GM18907 (cell line): ENCODE results near the gene SYNE3.
A peak's percentile ranks its signal among the peaks of the same experiment; 100 is the strongest.

Source experiments
- ATAC-seq: cut with Tn5 transposase; IDR thresholded peaks from one replicate; pipeline ENCODE4 v1.9.1; 2021; ENCODE audit warnings: mild to moderate bottlenecking, moderate library complexity; ENCODE audit not compliant: unreplicated experiment

The SYNE3 gene

GRCh38 chr14:95507174-95507573 lies 9.3 kb downstream of the SYNE3 start:
- ATAC-seq = no peak

GRCh38 chr14:95505030-95505589 lies 11.3 kb downstream of the SYNE3 start:
- ATAC-seq = no peak

DNA sequence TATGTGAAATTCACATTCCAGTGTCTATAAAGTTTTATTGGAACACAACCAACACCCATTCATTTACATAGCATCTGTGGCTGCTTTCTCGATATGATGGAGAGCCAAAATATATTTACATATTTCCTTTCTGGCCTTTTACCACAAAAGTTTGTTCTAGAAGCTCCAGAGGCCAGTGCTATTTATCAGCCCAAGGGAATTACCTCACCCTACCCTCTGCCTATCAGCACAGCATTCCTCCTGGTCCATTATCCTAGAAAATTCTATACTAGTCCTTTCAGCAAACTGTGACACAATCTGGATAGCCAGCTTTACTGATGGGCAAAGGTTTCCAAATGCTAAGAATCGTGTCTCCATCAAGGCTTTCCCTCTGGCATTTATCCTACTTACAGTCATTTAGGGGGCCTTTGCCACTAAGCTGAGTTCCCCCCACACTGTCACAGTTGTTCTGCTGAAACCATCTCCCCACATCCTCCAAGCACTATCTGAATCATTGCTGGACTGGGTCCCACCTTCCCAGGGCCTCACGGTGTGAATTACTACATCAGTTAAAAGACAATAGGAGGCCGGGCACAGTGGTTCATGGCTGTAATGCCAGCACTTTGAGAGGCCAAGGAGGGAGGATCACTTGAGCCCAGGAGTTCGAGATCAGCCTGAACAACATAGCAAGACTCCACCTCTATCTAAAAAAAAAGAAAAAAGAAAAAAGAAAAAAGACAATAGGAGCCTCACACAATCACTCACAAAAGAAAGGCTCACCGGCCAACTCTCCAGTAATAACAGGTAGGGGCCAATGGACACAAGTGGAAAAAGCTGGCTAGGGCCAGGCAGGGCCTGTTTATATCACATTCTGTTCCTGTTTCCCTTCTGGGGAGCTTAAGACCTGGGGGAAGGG lies 12.1 kb downstream of the SYNE3 start:
- ATAC-seq = peak; percentile 28

DNA sequence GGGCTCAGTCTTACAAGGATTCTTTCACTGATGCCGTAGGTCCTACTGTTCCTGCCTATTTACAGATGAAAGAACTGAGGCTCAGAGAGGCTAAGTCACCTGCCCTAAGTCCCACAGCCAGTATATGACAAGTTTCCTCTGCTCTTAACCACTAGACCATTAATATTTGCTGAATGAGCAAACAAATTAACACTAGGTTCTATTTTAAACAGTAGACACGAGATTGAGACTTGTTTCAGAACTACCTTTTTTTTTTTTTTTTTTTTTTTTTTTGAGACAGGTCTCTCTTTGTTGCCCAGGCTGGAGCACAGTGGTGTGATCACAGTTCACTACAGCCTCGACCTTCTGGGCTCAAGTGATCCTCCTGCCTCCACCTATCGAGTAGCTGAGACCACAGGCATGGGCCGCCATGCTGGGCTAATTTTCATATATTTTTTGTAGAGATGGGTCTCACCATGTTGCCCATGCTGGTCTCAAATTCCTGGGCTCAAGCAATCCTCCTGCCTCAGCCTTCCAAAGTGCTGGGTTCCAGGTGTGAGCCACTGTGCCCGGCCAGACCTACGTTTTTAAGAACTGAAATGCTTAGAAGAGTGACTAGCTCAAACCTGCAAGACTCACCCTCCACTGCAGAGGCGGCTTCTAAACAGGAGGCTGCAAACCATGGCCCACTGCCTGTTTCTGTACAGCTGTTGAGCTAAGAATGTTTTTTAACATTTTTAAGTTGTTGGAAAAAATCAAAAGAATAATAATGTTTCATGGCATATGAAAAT lies 12.9 kb downstream of the SYNE3 start:
- peak; percentile 52 for ATAC-seq

GRCh38 chr14:95502381-95502950 lies 14.0 kb downstream of the SYNE3 start:
- ATAC-seq = no peak

GRCh38 chr14:95500772-95501401 lies 15.6 kb downstream of the SYNE3 start:
- ATAC-seq = no peak

DNA sequence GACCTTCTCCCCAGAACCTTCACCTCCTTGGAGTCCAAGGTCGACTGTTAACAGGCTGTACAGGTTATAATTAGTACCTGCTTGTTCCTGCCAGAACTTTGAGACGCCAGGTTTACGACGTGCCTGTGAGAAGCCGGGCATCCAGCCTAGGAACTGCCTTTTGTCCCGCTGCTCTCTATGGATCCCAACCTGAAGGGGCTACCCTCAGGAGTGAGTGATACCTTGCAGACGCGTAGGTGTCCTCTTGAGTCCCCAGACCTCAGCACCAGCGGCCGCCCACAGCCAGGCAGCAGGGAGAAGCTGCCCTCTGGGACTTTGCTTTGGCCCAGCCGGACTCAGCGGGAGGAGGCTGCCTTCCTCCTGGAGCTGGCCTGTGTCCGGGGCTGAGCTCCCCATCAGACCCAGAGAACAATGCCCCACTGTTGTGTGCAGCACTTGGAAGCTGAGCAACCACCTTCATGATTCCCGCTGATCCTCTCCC lies 16.2 kb downstream of the SYNE3 start:
- no peak for ATAC-seq

DNA sequence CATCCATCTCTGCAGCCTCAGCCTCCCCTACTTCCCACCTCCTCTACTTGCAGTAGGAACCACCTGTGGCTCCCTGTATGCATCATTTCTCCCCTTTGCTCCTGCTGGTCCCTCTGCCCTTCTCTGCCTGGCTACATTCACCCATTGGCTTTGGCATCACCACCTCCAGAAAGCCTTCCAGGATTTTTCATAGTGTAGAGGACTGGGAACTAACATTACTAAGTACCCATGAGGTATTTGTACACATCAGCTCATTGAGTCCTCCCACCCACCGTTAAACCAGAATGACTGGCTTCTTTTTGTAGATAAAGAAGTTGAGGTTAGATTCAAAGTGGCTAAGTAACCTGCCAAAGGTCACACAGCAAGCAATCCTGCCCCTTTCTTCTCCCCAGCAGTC lies 17.1 kb downstream of the SYNE3 start:
- no peak for ATAC-seq

- no peak for ATAC-seq
Observed at GRCh38 chr14:95498622-95499353, 17.7 kb downstream of the SYNE3 start.

DNA sequence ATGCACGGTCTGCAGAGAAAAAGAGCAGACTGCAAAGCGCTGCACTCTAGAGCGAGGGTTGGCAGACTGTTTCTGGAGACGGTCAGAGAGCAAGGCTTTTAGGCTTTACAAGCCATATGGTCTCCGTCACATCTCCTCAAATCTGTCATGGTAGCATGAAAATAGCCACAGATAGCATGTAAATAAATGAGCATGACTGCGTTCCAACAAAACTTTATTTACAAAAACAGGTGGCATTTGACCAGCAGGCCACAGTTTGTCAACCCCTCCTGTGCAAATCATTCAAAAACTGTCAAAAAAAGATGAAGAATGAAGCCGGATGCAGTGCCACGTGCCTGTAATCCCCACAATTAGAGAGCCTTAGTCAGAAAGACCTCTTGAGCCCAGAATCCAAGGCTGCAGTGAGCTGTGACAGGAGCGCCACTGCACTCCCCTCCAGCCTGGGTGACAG lies 18.9 kb downstream of the SYNE3 start:
- no peak for ATAC-seq

DNA sequence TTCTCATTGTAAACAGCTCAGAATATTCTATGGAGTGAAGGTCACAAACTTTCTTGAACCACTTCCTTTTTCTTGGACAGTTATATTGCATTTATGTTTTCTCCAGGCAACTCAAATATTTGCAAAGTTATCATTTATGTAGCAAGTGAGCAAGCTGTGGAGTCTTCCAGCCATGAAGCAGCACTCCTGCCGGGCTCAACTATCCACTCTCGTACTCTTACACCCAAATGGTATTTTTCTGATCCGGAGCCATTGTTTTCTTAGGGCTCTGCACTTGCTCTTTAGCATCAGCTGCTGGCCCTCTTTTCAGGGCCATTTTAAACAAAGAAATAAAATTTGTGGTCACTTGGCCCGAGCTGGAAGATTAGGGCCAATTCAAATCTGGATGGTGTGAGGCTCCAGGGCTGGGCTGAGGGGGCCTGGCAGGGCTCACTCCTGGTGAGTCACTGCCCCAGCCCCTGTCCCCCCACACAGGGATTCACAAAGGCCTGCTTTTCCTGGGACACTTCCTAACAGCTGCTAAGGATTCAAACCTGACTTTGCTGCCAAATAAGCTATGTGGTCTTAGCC lies 19.7 kb downstream of the SYNE3 start:
- no peak for ATAC-seq

DNA sequence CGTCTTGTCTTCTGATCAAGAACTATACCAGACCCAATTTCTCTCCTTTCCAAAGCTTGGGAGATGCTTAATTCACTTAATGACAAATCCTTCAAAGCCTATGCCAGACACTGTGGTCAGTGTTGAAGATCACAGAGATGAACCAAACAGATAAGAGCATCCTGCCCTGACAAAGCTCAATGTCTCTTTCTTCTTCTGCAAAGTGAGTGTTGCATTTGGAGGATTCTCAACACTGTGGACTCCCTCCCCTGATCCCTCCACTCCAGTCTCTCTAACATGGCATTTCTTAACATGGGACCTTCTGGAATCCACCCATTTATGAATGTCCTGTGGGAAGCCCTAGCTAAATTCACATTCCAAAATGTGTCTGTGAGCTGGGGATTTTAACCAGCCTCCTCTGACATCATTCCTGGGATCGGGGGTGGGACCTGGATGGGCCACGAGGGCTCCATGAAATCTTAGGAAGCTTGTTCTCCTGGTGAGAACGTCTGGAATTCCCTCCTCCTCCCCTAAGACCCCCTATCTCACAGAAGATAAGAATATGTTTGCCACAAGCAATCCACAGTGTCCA lies 20.3 kb downstream of the SYNE3 start:
- ATAC-seq = peak; percentile 29

- ATAC-seq = peak; percentile 90
Observed at GRCh38 chr14:95495538-95496025, 20.9 kb downstream of the SYNE3 start.

- ATAC-seq = no peak
Observed at GRCh38 chr14:95495076-95495475, 21.4 kb downstream of the SYNE3 start.

GRCh38 chr14:95494456-95494855 lies 22.0 kb downstream of the SYNE3 start:
- ATAC-seq = no peak

- ATAC-seq = no peak
Observed at GRCh38 chr14:95493976-95494375, 22.5 kb downstream of the SYNE3 start.

DNA sequence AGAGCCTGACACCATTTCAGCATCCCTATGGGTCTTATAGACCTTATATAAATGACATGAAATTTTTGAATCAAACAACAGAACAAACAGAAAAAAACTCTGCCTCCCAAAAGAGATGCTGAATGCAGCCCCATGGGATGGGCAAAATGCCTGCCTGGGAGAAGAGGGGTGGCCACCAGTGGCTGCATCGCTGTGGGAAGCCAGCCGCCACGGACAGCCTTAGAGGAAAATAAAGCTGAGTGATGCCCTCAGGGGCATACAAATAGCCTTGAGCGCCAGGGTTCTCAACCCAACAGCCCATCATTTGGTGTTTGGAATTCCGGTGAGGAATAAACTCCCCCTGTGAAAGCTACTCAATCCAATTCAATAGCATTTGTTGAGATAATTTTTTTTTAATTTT lies 22.9 kb downstream of the SYNE3 start:
- no peak for ATAC-seq

DNA sequence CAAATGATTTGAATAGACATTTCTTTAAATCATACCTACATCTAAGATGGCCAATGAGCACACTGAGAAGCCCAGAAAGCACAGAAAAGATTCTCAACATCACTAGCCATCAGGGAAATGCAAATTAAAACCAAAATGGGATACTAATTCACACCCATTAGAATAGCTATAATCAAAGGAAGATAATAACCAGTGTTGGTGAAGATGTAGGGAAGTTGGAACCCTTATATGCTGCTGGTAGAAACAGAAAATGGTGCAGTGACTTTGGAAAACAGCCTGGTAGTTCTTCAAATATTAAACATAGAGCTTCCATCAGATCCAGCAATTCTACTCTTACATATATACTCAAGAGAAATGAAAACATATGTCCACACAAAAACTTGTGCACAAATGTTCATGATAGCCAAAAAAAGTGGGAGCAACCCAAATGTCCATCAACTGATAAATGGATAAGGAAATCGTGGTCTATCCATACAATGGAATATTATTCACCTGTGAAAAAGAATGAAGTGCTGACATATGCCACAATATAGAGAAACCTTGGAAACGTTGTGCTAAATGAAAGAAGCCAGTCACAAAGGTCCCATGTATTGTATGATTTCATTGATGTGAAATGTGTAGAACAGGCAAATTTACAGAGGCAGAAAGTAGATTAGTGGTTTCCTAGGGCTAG lies 24.4 kb downstream of the SYNE3 start:
- no peak for ATAC-seq
